NB4 (cell line): ENCODE measurements around the gene SAC3D1.

Experiments
- DNase-seq: peaks from one replicate; pipeline ENCODE4 v3.0.0; 2010; ENCODE audit warnings: low read depth
- H3K4me3 ChIP-seq: one replicate; pipeline ENCODE4 v1.5.1; 2011; ENCODE audit warnings: mild to moderate bottlenecking, low read depth, low read length, moderate library complexity
- CTCF ChIP-seq: IDR thresholded peaks from one replicate; pipeline ENCODE4 v1.5.1; 2012; ENCODE audit warnings: low read depth, low read length
- MAX ChIP-seq: IDR thresholded peaks from 2 replicates; pipeline ENCODE4 v1.6.1; 2011; ENCODE audit warnings: low read depth, low read length
- MYC ChIP-seq: IDR thresholded peaks from 2 replicates; pipeline ENCODE4 v1.6.1; 2011; ENCODE audit warnings: low read depth, low read length
- POLR2A ChIP-seq: IDR thresholded peaks from 2 replicates; pipeline ENCODE4 v1.6.1; 2011; ENCODE audit warnings: mild to moderate bottlenecking; ENCODE audit not compliant: insufficient read length; ENCODE audit errors: extremely low read depth

The SAC3D1 gene

GRCh38 chr11:65013130-65013887, 27.7 kb upstream of the SAC3D1 start:
- no peak; the same call in 1 of the 2 replicates for TF ChIP-seq MYC
- TF ChIP-seq POLR2A, result no peak
- TF ChIP-seq CTCF, result peak; percentile 73
- TF ChIP-seq MAX, result no peak
- DNase-seq, result peak; percentile 96
- peak overlapping the region; percentile 85 for H3K4me3 ChIP-seq

GRCh38 chr11:65013888-65014725, 26.9 kb upstream of the SAC3D1 start, which contains the start of gene ARL2:
TSS of gene ARL2 (plus strand) at chr11:65014160. CDS start at chr11:65014208, 48 bp downstream.
- peak; percentile 97 for DNase-seq
- H3K4me3 ChIP-seq, result peak within 1 kb of the TSS; percentile 85
- TF ChIP-seq MYC (no peak; the same call in none of the 2 replicates), POLR2A (peak; percentile 63), CTCF (peak; percentile 33), MAX (peak; percentile 97)

- DNase-seq, result no peak
- TF ChIP-seq POLR2A, result no peak
- no peak for TF ChIP-seq MAX
- no peak for TF ChIP-seq MYC
- no peak for TF ChIP-seq CTCF
- peak overlapping the region; percentile 85 for H3K4me3 ChIP-seq
These were observed 26.2 kb upstream of the SAC3D1 start for GRCh38 chr11:65014726-65015227.

- peak; percentile 38 for DNase-seq
- TF ChIP-seq CTCF (peak; percentile 20), MYC (no peak)
- H3K4me3 ChIP-seq, result no peak overlapping the region
These were observed 24.3 kb upstream of the SAC3D1 start for GRCh38 chr11:65016705-65017104.

GRCh38 chr11:65017937-65018336, 23.1 kb upstream of the SAC3D1 start:
- no peak for DNase-seq
- no peak for TF ChIP-seq MAX
- TF ChIP-seq MYC, result no peak
- TF ChIP-seq CTCF, result no peak
- H3K4me3 ChIP-seq, result no peak overlapping the region
